Measurements from ENCODE around the gene ABCA9.

ABCA9 gene

DNA sequence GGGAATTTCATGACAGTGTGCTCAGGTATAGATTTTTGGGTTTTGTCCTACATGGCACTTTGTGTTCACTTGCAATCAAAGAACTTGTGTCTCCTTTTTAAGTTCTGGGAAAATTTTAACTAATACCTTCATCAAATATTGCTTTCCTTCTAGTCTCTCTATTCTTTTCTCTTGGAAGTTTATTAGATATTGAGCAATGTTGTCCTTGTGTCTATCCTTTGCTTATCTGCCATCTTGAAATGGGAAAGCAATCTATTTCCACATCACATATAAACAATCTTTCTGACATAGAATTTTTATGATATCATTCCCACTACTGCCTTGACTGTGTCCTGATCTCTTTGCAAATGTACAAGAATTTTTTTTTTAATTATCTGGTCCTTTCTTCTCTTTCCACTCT, 4.4 kb upstream of the ABCA9 start:
- Histone ChIP-seq H3K9me3 (ENCODE audit: control insufficient read depth, low read length) (no peaks in the 10 kb centered on the region), H3K36me3 (ENCODE audit: control insufficient read depth, insufficient read depth, low read length) (no peaks in the 10 kb centered on the region), H3K27ac (ENCODE audit: low read depth, low read length, severe bottlenecking) (no peak overlapping the region), H3K4me3 (ENCODE audit: extremely low read depth, insufficient read depth, low read length, poor library complexity, severe bottlenecking) (no peak overlapping the region), H3K4me1 (ENCODE audit: control insufficient read depth, insufficient read depth, low read length, poor library complexity, severe bottlenecking) (no peaks in the 10 kb centered on the region)

DNA sequence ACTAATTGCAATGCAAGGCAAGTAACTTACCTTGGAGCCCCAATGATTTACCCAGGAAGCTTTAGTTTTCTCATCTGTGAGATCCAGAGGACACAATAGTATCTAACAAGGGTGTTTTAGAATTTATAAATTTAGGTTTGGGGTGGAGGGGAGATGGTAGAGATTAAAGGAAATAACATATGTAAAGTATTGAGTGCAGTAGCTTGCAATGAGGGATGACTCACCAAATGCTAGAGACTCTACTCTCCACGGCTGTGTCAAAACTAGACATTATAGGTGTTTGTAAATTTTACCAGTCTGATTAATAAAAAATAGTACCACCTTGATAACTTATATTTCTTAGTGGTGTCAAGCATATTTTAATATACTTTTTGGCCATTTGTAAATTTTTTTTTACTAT, 3.7 kb upstream of the ABCA9 start:
- no peaks in the 10 kb centered on the region for H3K36me3 ChIP-seq (ENCODE audit: control insufficient read depth, insufficient read depth, low read length)
- H3K4me3 ChIP-seq (ENCODE audit: extremely low read depth, insufficient read depth, low read length, poor library complexity, severe bottlenecking): no peak overlapping the region
- no peaks in the 10 kb centered on the region for H3K4me1 ChIP-seq (ENCODE audit: control insufficient read depth, insufficient read depth, low read length, poor library complexity, severe bottlenecking)
- no CpG with 5 or more reads among the region's 1 CpG for WGBS, 2 experiments (ENCODE audit: insufficient coverage in 2 of 2)
- no peaks in the 10 kb centered on the region for H3K9me3 ChIP-seq (ENCODE audit: control insufficient read depth, low read length)
- H3K27ac ChIP-seq (ENCODE audit: low read depth, low read length, severe bottlenecking): no peak overlapping the region

DNA sequence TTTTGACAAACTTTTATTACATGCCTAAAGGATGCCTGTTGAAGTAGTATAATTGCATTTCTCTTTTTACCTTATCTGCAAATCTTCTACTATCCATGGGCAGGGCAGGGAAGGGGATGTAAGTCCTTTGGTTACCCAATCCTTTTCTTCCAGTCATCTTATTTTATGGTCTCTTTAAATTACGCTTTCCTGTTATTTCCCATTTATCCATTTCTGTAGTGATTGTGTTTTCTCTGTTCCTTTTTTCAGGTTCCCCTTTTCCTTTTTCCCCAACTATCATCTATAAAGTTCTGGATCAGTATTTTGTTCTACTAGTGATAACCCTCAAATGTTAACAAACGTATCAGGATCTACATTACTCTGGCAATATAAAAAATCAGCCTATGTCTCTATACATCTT, 3.3 kb upstream of the ABCA9 start:
- 88 to 100% methylated on average over 1 of the region's 2 CpGs for WGBS, 2 experiments (ENCODE audit: insufficient coverage in 2 of 2)
- Histone ChIP-seq H3K9me3 (ENCODE audit: control insufficient read depth, low read length) (no peaks in the 10 kb centered on the region), H3K36me3 (ENCODE audit: control insufficient read depth, insufficient read depth, low read length) (no peaks in the 10 kb centered on the region), H3K4me3 (ENCODE audit: extremely low read depth, insufficient read depth, low read length, poor library complexity, severe bottlenecking) (no peak overlapping the region), H3K4me1 (ENCODE audit: control insufficient read depth, insufficient read depth, low read length, poor library complexity, severe bottlenecking) (no peaks in the 10 kb centered on the region), H3K27ac (ENCODE audit: low read depth, low read length, severe bottlenecking) (no peak overlapping the region)

GRCh38 chr17:69062860-69063581, 2.3 kb upstream of the ABCA9 start:
- no peak overlapping the region for H3K27ac ChIP-seq (ENCODE audit: low read depth, low read length, severe bottlenecking)
- WGBS, 2 experiments (ENCODE audit: insufficient coverage in 2 of 2): 80 to 100% methylated on average over 1 to 2 of the region's 4 CpGs
- H3K36me3 ChIP-seq (ENCODE audit: control insufficient read depth, insufficient read depth, low read length): no peaks in the 10 kb centered on the region
- no peak overlapping the region for H3K4me3 ChIP-seq (ENCODE audit: extremely low read depth, insufficient read depth, low read length, poor library complexity, severe bottlenecking)
- no peaks in the 10 kb centered on the region for H3K9me3 ChIP-seq (ENCODE audit: control insufficient read depth, low read length)
- H3K4me1 ChIP-seq (ENCODE audit: control insufficient read depth, insufficient read depth, low read length, poor library complexity, severe bottlenecking): no peaks in the 10 kb centered on the region

DNA sequence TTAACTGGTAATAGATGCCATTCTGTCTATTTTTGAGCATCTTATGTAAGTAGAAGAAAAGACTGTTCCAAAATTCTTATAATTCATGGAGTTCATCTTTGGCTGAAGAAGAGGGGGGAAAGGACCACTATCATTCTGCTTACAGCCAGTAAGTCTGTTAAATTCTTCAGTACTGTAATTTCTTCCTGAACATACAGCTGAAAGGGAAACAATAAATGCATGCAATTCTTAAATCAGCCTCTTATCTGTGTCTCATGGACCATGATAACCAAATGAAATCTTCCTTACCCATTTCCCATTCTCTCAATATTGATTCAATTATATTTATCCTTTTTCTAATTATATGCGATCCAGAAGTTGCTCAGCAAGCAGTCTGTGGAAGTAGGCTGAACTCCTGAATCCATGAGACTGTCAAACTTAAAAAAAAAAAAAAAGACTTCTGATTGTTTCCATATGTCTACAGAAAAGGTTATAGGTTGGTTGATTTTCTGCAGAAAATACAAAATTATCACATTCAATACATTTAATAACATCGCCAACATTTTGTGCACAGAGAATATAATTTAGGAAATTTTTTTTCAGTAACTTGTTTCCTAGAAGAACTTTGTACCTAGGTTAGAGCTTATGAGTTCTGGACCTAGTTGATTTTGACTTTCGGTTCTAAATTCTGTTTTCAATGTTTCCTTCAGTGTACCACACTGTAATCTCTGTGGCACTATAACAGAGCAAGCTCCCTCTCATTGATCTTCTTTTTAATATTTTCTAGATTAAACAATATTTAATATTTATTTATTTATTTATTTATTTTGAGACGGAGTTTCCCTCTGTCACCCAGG, 1.2 kb upstream of the ABCA9 start:
- Histone ChIP-seq H3K9me3 (ENCODE audit: control insufficient read depth, low read length) (no peaks in the 10 kb centered on the region), H3K36me3 (ENCODE audit: control insufficient read depth, insufficient read depth, low read length) (no peaks in the 10 kb centered on the region), H3K4me3 (ENCODE audit: extremely low read depth, insufficient read depth, low read length, poor library complexity, severe bottlenecking) (no peak overlapping the region), H3K27ac (ENCODE audit: low read depth, low read length, severe bottlenecking) (no peak overlapping the region), H3K4me1 (ENCODE audit: control insufficient read depth, insufficient read depth, low read length, poor library complexity, severe bottlenecking) (no peaks in the 10 kb centered on the region)
- 100% methylated on average over 1 of the region's 4 CpGs; no CpG with 5 or more reads in 1 of the 2 experiments for WGBS, 2 experiments (ENCODE audit: insufficient coverage in 2 of 2)

DNA sequence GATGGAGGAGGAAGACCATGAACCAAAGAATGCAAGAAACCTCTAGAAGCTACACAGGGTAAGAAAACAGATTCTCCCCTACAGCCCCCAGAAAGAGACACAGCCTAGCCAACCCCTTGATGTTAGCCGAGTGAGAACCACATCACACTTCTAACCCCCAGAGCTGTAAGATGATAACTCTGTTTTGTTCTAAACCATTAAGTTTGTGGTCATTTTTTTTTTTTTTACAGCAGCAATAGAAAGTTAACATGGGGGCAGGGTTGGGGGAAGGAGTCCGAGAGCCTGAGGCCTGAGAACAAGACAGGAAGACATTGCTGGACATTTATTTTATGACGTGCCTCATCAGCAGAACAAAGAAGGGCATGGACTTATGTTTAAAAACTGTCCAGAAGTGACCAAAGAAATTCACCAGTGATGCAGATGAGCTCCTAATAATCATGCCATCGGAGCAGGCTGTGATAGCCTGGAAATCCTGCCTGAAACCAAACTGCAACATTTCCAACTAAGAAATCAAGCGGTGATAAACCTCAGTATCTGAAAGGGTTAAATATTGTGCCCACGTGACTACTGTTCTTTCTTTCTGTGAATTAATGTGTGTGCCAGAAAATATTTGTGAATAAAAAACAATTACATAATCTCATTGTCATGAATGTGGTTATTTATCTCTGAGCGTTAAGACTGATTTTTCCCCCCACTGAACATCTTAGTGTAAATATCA, 1.1 kb downstream of the ABCA9 start:
- Histone ChIP-seq H3K9me3 (ENCODE audit: control insufficient read depth, low read length) (no peaks in the 10 kb centered on the region), H3K36me3 (ENCODE audit: control insufficient read depth, insufficient read depth, low read length) (no peaks in the 10 kb centered on the region), H3K4me1 (ENCODE audit: control insufficient read depth, insufficient read depth, low read length, poor library complexity, severe bottlenecking) (no peaks in the 10 kb centered on the region), H3K27ac (ENCODE audit: low read depth, low read length, severe bottlenecking) (no peak overlapping the region), H3K4me3 (ENCODE audit: extremely low read depth, insufficient read depth, low read length, poor library complexity, severe bottlenecking) (no peak overlapping the region)
- whole genome bisulfite sequencing, 2 experiments (ENCODE audit: insufficient coverage in 2 of 2): 92 to 94% methylated on average over 3 to 4 of the region's 7 CpGs

- H3K4me1 ChIP-seq (ENCODE audit: control insufficient read depth, insufficient read depth, low read length, poor library complexity, severe bottlenecking): no peaks in the 10 kb centered on the region
- no peaks in the 10 kb centered on the region for H3K36me3 ChIP-seq (ENCODE audit: control insufficient read depth, insufficient read depth, low read length)
- H3K9me3 ChIP-seq (ENCODE audit: control insufficient read depth, low read length): no peaks in the 10 kb centered on the region
- no peak overlapping the region for H3K27ac ChIP-seq (ENCODE audit: low read depth, low read length, severe bottlenecking)
- no peak overlapping the region for H3K4me3 ChIP-seq (ENCODE audit: extremely low read depth, insufficient read depth, low read length, poor library complexity, severe bottlenecking)
- WGBS, 2 experiments (ENCODE audit: insufficient coverage in 2 of 2): 100% methylated on average over 1 of the region's 1 CpG; no CpG with 5 or more reads in 1 of the 2 experiments
Observed at GRCh38 chr17:69058165-69058564, 2.6 kb downstream of the ABCA9 start.

DNA sequence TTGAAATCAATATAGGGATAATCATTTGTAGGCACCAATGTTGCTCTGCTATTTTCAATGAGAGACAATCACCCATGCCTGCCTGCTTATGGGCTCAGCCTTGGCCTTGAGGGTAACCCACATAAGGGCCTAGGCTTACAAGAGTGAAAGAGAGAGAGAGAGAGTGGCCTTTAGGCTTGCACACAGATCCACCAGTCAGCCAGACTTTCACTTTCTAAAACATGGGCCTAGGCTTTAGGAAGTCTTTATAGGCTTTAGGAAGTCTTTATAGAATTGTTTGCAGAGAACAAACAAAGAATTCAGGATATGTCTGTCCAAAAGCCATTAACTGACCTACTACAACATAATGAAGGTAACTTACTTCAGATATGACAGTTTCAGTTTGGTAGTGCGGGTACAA, 3.4 kb downstream of the ABCA9 start:
- WGBS, 2 experiments (ENCODE audit: insufficient coverage in 2 of 2): no CpG with 5 or more reads among the region's 1 CpG
- Histone ChIP-seq H3K36me3 (ENCODE audit: control insufficient read depth, insufficient read depth, low read length) (no peaks in the 10 kb centered on the region), H3K4me1 (ENCODE audit: control insufficient read depth, insufficient read depth, low read length, poor library complexity, severe bottlenecking) (no peaks in the 10 kb centered on the region), H3K4me3 (ENCODE audit: extremely low read depth, insufficient read depth, low read length, poor library complexity, severe bottlenecking) (no peak overlapping the region), H3K27ac (ENCODE audit: low read depth, low read length, severe bottlenecking) (no peak overlapping the region), H3K9me3 (ENCODE audit: control insufficient read depth, low read length) (no peaks in the 10 kb centered on the region)

DNA sequence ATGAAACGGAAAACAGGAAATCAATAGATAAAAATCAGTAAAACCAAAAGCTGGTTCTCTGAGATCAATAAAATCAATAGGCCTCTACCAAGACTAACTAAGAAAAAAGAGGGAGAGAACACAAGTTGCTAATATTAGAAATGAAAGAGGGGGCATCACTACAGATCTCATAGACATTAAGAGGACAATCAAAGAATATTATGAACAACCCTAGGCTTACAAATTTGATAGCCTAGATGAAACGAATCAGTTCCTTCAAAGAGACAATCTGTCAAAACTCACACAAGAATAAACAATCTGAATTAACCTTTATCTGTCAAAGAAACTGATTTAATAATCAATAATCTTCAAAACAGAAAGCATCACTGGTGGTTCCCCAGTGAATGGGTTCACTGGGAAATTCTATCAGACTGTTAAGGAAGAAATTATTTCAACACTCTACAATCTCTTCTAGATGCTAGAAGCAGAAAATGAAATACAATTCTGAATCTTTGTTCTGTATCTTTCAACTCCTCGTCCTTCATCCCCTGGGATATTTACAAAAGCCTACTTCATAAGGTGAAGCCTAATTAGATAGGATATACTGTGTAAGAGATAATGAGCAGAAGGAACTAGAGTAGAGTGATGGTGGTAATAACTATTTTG, 4.4 kb downstream of the ABCA9 start:
- Histone ChIP-seq H3K9me3 (ENCODE audit: control insufficient read depth, low read length) (no peaks in the 10 kb centered on the region), H3K27ac (ENCODE audit: low read depth, low read length, severe bottlenecking) (no peak overlapping the region), H3K4me1 (ENCODE audit: control insufficient read depth, insufficient read depth, low read length, poor library complexity, severe bottlenecking) (no peaks in the 10 kb centered on the region), H3K36me3 (ENCODE audit: control insufficient read depth, insufficient read depth, low read length) (no peaks in the 10 kb centered on the region), H3K4me3 (ENCODE audit: extremely low read depth, insufficient read depth, low read length, poor library complexity, severe bottlenecking) (no peak overlapping the region)
- no CpG with 5 or more reads among the region's 3 CpGs for WGBS, 2 experiments (ENCODE audit: insufficient coverage in 2 of 2)

- Histone ChIP-seq H3K27ac (ENCODE audit: low read depth, low read length, severe bottlenecking) (no peak overlapping the region), H3K4me3 (ENCODE audit: extremely low read depth, insufficient read depth, low read length, poor library complexity, severe bottlenecking) (no peak overlapping the region), H3K4me1 (ENCODE audit: control insufficient read depth, insufficient read depth, low read length, poor library complexity, severe bottlenecking) (no peaks in the 10 kb centered on the region), H3K36me3 (ENCODE audit: control insufficient read depth, insufficient read depth, low read length) (no peaks in the 10 kb centered on the region), H3K9me3 (ENCODE audit: control insufficient read depth, low read length) (no peaks in the 10 kb centered on the region)
- WGBS, 2 experiments (ENCODE audit: insufficient coverage in 2 of 2): 95 to 100% methylated on average over 2 of the region's 2 CpGs
Observed at GRCh38 chr17:69055334-69055733, 5.4 kb downstream of the ABCA9 start.

Measured in mesodermal cell (in vitro differentiated cells).